Spleen (tissue), 7 donors: ENCODE data around the gene TCAIM.

Source experiments
- CTCF ChIP-seq, 11 experiments: fragments of 200-600 bp in 7 of 11; fragments of 450-650 bp in 4 of 11; sonication (generic) in 4 of 11; IDR thresholded peaks in 8 of 11; conservative IDR thresholded peaks in 3 of 11; 1 replicate in 7 of 11; 2 replicates in 4 of 11; pipeline versions ENCODE4 v1.4.0 to v1.8.0; 2016 to 2021; ENCODE audit warnings: antibody characterized with exemption in 11 of 11, inconsistent platforms in 4 of 11, mild to moderate bottlenecking in 1 of 11
- POLR2A ChIP-seq, 3 donors: fragments of 450-650 bp; IDR thresholded peaks; one replicate each; pipeline ENCODE4 v1.5.1; 2017; ENCODE audit warnings: antibody characterized with exemption in 3 of 3, mild to moderate bottlenecking in 1 of 3
- POLR2AphosphoS5 ChIP-seq, 3 donors: sonication (generic); formaldehyde crosslinking; IDR thresholded peaks; one replicate each; pipeline ENCODE4 v1.5.1; 2017; ENCODE audit warnings: antibody characterized with exemption in 3 of 3
- donor health status: DM: no; HTN: no; CAD: no; lungs with moderate emphysema.
- donor health status: DM: no; HTN: no; CAD: no.
- donor health status: DM: no; HTN: no; CAD: no.

GRCh38 chr3:44409640-44410410 is 71.3 kb downstream of the TCAIM start:
- TF ChIP-seq CTCF (IDR thresholded peaks at IDR 0.05 in 8 of 11, conservative IDR thresholded peaks at IDR 0.05 in 3 of 11) (no peak), POLR2A (IDR thresholded peaks at IDR 0.05) (no peak), POLR2AphosphoS5 (IDR thresholded peaks at IDR 0.05) (no peak)
